GM23338 (cell line): ENCODE data around the gene TEFM. TPM values are rescaled to one million over a fixed set of nuclear protein-coding genes. Genes with fewer than 3 reads are reported as not detected.

Experiments
- ATAC-seq: fragments of 200-7000 bp; cut with Tn5 transposase; 3 replicates; pipeline ENCODE4 v1.9.1; 2020
- DNase-seq: peaks from one replicate; pipeline ENCODE4 v3.0.0-alpha.2; 2015; ENCODE audit warnings: low spot score
- H2AFZ ChIP-seq: fragments of 200-600 bp; sonication (generic); 2 replicates; pipeline ENCODE4 v1.8.0; 2016; ENCODE audit warnings: antibody characterized with exemption, mild to moderate bottlenecking, moderate library complexity
- H3F3A ChIP-seq: fragments of 200-600 bp; sonication (generic); replicated peaks from 2 replicates; pipeline ENCODE4 v1.8.0; 2017; ENCODE audit warnings: antibody characterized with exemption, mixed run types, low read depth
- H3K27ac ChIP-seq: fragments of 200-600 bp; sonication (generic); 2 replicates; pipeline ENCODE4 v1.6.1; 2016; ENCODE audit warnings: low read depth
- H3K27me3 ChIP-seq: fragments of 200-600 bp; sonication (generic); 2 replicates; pipeline ENCODE4 v1.8.0; 2016; ENCODE audit warnings: mild to moderate bottlenecking, mixed run types, moderate library complexity; ENCODE audit not compliant: insufficient read depth
- H3K36me3 ChIP-seq: fragments of 200-600 bp; sonication (generic); 2 replicates; pipeline ENCODE4 v1.8.0; 2016; ENCODE audit warnings: mild to moderate bottlenecking; ENCODE audit not compliant: insufficient read depth
- H3K4me1 ChIP-seq: fragments of 200-600 bp; sonication (generic); 2 replicates; pipeline ENCODE4 v1.8.0; 2016; ENCODE audit warnings: mild to moderate bottlenecking, moderate library complexity; ENCODE audit not compliant: insufficient read depth
- H3K4me2 ChIP-seq: fragments of 200-600 bp; sonication (generic); 2 replicates; pipeline ENCODE4 v1.7.1; 2017; ENCODE audit warnings: mixed run types
- H3K4me3 ChIP-seq: fragments of 200-600 bp; sonication (generic); 2 replicates; pipeline ENCODE4 v1.6.1; 2016; ENCODE audit warnings: mixed run types
- H3K79me2 ChIP-seq: fragments of 200-600 bp; sonication (generic); replicated peaks from 2 replicates; pipeline ENCODE4 v1.8.0; 2017; ENCODE audit warnings: mild to moderate bottlenecking; ENCODE audit not compliant: insufficient read depth
- H3K9me2 ChIP-seq: fragments of 200-600 bp; sonication (generic); 2 replicates; pipeline ENCODE4 v1.8.0; 2017; ENCODE audit not compliant: insufficient read depth
- H4K20me1 ChIP-seq: fragments of 200-600 bp; sonication (generic); replicated peaks from 2 replicates; pipeline ENCODE4 v1.8.0; 2017; ENCODE audit warnings: mild to moderate bottlenecking; ENCODE audit not compliant: insufficient read depth
- H3K27ac Mint-ChIP-seq: 2 replicates; pipeline ENCODE4 v1.8.0; 2020; ENCODE audit warnings: inconsistent platforms, mild to moderate bottlenecking, moderate library complexity, mixed read lengths
- H3K27me3 Mint-ChIP-seq: 3 replicates; pipeline ENCODE4 v1.8.0; 2022; ENCODE audit warnings: low read depth, mild to moderate bottlenecking, moderate library complexity, mixed read lengths, inconsistent platforms; ENCODE audit not compliant: insufficient read depth, poor library complexity
- H3K36me3 Mint-ChIP-seq: 3 replicates; pipeline ENCODE4 v1.8.0; 2021; ENCODE audit warnings: low read depth, mild to moderate bottlenecking, inconsistent platforms, moderate library complexity, mixed read lengths
- H3K4me1 Mint-ChIP-seq: 3 replicates; pipeline ENCODE4 v1.8.0; 2020; ENCODE audit warnings: mild to moderate bottlenecking, inconsistent platforms, mixed read lengths
- H3K4me3 Mint-ChIP-seq: 3 replicates; pipeline ENCODE4 v1.8.0; 2021; ENCODE audit warnings: moderate library complexity, mild to moderate bottlenecking, inconsistent platforms, mixed read lengths
- H3K9me3 Mint-ChIP-seq: 3 replicates; pipeline ENCODE4 v1.8.0; 2020; ENCODE audit warnings: moderate library complexity, mild to moderate bottlenecking, inconsistent platforms, mixed read lengths
- CREB1 ChIP-seq: fragments of 250-450 bp; sonication (Bioruptor Pico); IDR thresholded peaks from 2 replicates; pipeline ENCODE4 v1.5.0; 2020; ENCODE audit warnings: low read depth, mild to moderate bottlenecking, moderate library complexity
- NANOG ChIP-seq: IDR thresholded peaks from 2 replicates; pipeline ENCODE4 v1.6.1; 2016; ENCODE audit warnings: antibody characterized with exemption, borderline replicate concordance
- ZNF331 ChIP-seq: fragments of 250-450 bp; sonication (Bioruptor Pico); IDR thresholded peaks from 2 replicates; pipeline ENCODE4 v1.5.0; 2020; ENCODE audit warnings: low read depth, mild to moderate bottlenecking, moderate library complexity
- polyA plus RNA-seq: library from polyadenylated mRNA; unstranded; fragments of >200 nt; fragmentation: Nextera tagmentation; extraction: Ambion mirVana; gene quantifications from 2 replicates; pipeline ENCODE4 v1.2.1, GENCODE V29; 2016
- total RNA-seq: library from RNA; depleted of rRNA; stranded (reverse); fragments of >200 nt; shearing (Covaris generic); gene quantifications from 2 replicates; pipeline ENCODE4 v1.2.3, GENCODE V29; 2014
- TF ChIP-seq, protein P1 (sequence below), 2 experiments: fragments of 200-600 bp in 1 of 2; sonication (generic) in 1 of 2; conservative IDR thresholded peaks; 2 replicates each; pipeline versions ENCODE4 v1.5.1 to v1.6.1; 2016 to 2017; ENCODE audit warnings: antibody characterized with exemption in 2 of 2, low read depth in 2 of 2, mild to moderate bottlenecking in 2 of 2, moderate library complexity in 1 of 2
- TF ChIP-seq, protein P2 (sequence below): IDR thresholded peaks from one replicate; pipeline ENCODE4 v1.6.1; 2018; ENCODE audit warnings: antibody characterized with exemption; ENCODE audit not compliant: unreplicated experiment
- TF ChIP-seq, protein P3 (sequence below): fragments of 250-450 bp; sonication (Bioruptor Pico); IDR thresholded peaks from 2 replicates; pipeline ENCODE4 v1.5.0; 2020; ENCODE audit warnings: mild to moderate bottlenecking, moderate library complexity

Gene TEFM
- total and polyA plus RNA-seq, 2 experiments from 2014 or later, result 15.9 to 33.3 TPM

DNA sequence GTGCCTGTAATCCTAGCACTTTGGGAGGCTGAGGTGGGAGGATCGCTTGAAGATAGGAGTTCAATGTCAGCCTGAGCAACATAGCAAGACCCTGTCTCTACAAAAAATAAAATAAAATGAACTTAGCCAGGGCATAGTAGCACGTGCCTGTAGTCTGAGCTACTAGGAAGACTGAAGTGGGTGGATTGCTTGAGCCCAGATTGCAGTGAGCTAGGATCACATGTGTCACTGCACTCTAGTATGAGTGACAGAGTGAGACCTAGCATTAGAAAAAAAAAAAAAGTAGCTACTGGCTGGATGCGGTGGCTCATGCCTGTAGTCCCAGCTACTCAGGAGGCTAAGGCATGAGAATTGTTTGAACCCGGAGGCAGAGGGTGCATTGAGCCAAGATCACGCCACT is 21.7 kb upstream of the TEFM start:
- no peaks in the 10 kb centered on the region for H3K9me3 Mint-ChIP-seq
- H3K4me2 ChIP-seq, result no peak overlapping the region
- no peak overlapping the region for H2AFZ ChIP-seq
- DNase-seq, result no peak
- no peaks in the 10 kb centered on the region for H4K20me1 ChIP-seq
- ATAC-seq, result no peak
- H3K36me3 ChIP-seq, result no peaks in the 10 kb centered on the region
- no peak overlapping the region for H3K4me3 ChIP-seq
- H3K4me1 Mint-ChIP-seq, result 0 out of 3 replicates have a peak, but pooled peaks cover 2% of the 10 kb centered on the region
- no peak for TF ChIP-seq CREB1 (CRISPR knock-in tag)
- TF ChIP-seq, protein P1, sequence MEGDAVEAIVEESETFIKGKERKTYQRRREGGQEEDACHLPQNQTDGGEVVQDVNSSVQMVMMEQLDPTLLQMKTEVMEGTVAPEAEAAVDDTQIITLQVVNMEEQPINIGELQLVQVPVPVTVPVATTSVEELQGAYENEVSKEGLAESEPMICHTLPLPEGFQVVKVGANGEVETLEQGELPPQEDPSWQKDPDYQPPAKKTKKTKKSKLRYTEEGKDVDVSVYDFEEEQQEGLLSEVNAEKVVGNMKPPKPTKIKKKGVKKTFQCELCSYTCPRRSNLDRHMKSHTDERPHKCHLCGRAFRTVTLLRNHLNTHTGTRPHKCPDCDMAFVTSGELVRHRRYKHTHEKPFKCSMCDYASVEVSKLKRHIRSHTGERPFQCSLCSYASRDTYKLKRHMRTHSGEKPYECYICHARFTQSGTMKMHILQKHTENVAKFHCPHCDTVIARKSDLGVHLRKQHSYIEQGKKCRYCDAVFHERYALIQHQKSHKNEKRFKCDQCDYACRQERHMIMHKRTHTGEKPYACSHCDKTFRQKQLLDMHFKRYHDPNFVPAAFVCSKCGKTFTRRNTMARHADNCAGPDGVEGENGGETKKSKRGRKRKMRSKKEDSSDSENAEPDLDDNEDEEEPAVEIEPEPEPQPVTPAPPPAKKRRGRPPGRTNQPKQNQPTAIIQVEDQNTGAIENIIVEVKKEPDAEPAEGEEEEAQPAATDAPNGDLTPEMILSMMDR (conservative IDR thresholded peaks at IDR 0.05; ENCODE audit: low read depth in 2 of 2), result no peak
- TF ChIP-seq, protein P2, sequence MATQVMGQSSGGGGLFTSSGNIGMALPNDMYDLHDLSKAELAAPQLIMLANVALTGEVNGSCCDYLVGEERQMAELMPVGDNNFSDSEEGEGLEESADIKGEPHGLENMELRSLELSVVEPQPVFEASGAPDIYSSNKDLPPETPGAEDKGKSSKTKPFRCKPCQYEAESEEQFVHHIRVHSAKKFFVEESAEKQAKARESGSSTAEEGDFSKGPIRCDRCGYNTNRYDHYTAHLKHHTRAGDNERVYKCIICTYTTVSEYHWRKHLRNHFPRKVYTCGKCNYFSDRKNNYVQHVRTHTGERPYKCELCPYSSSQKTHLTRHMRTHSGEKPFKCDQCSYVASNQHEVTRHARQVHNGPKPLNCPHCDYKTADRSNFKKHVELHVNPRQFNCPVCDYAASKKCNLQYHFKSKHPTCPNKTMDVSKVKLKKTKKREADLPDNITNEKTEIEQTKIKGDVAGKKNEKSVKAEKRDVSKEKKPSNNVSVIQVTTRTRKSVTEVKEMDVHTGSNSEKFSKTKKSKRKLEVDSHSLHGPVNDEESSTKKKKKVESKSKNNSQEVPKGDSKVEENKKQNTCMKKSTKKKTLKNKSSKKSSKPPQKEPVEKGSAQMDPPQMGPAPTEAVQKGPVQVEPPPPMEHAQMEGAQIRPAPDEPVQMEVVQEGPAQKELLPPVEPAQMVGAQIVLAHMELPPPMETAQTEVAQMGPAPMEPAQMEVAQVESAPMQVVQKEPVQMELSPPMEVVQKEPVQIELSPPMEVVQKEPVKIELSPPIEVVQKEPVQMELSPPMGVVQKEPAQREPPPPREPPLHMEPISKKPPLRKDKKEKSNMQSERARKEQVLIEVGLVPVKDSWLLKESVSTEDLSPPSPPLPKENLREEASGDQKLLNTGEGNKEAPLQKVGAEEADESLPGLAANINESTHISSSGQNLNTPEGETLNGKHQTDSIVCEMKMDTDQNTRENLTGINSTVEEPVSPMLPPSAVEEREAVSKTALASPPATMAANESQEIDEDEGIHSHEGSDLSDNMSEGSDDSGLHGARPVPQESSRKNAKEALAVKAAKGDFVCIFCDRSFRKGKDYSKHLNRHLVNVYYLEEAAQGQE, result no peak
- no peak for TF ChIP-seq ZNF331 (CRISPR knock-in tag)
- TF ChIP-seq NANOG, result no peak
- TF ChIP-seq, protein P3, sequence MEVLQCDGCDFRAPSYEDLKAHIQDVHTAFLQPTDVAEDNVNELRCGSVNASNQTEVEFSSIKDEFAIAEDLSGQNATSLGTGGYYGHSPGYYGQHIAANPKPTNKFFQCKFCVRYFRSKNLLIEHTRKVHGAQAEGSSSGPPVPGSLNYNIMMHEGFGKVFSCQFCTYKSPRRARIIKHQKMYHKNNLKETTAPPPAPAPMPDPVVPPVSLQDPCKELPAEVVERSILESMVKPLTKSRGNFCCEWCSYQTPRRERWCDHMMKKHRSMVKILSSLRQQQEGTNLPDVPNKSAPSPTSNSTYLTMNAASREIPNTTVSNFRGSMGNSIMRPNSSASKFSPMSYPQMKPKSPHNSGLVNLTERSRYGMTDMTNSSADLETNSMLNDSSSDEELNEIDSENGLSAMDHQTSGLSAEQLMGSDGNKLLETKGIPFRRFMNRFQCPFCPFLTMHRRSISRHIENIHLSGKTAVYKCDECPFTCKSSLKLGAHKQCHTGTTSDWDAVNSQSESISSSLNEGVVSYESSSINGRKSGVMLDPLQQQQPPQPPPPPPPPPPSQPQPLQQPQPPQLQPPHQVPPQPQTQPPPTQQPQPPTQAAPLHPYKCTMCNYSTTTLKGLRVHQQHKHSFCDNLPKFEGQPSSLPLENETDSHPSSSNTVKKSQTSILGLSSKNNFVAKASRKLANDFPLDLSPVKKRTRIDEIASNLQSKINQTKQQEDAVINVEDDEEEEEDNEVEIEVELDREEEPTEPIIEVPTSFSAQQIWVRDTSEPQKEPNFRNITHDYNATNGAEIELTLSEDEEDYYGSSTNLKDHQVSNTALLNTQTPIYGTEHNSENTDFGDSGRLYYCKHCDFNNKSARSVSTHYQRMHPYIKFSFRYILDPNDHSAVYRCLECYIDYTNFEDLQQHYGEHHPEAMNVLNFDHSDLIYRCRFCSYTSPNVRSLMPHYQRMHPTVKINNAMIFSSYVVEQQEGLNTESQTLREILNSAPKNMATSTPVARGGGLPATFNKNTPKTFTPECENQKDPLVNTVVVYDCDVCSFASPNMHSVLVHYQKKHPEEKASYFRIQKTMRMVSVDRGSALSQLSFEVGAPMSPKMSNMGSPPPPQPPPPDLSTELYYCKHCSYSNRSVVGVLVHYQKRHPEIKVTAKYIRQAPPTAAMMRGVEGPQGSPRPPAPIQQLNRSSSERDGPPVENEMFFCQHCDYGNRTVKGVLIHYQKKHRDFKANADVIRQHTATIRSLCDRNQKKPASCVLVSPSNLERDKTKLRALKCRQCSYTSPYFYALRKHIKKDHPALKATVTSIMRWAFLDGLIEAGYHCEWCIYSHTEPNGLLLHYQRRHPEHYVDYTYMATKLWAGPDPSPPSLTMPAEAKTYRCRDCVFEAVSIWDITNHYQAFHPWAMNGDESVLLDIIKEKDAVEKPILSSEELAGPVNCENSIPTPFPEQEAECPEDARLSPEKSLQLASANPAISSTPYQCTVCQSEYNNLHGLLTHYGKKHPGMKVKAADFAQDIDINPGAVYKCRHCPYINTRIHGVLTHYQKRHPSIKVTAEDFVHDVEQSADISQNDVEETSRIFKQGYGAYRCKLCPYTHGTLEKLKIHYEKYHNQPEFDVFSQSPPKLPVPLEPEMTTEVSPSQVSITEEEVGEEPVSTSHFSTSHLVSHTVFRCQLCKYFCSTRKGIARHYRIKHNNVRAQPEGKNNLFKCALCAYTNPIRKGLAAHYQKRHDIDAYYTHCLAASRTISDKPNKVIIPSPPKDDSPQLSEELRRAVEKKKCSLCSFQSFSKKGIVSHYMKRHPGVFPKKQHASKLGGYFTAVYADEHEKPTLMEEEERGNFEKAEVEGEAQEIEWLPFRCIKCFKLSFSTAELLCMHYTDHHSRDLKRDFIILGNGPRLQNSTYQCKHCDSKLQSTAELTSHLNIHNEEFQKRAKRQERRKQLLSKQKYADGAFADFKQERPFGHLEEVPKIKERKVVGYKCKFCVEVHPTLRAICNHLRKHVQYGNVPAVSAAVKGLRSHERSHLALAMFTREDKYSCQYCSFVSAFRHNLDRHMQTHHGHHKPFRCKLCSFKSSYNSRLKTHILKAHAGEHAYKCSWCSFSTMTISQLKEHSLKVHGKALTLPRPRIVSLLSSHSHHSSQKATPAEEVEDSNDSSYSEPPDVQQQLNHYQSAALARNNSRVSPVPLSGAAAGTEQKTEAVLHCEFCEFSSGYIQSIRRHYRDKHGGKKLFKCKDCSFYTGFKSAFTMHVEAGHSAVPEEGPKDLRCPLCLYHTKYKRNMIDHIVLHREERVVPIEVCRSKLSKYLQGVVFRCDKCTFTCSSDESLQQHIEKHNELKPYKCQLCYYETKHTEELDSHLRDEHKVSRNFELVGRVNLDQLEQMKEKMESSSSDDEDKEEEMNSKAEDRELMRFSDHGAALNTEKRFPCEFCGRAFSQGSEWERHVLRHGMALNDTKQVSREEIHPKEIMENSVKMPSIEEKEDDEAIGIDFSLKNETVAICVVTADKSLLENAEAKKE (CRISPR knock-in tag), result no peak
- H3K9me2 ChIP-seq, result 0 out of 2 replicates have a peak, but pooled peaks cover 2% of the 10 kb centered on the region
- H3K79me2 ChIP-seq, result no peaks in the 10 kb centered on the region
- peaks cover 27% of the 10 kb centered on the region for H3K27me3 Mint-ChIP-seq
- no peaks in the 10 kb centered on the region for H3K4me1 ChIP-seq
- H3K36me3 Mint-ChIP-seq, result no peaks in the 10 kb centered on the region
- H3K27ac Mint-ChIP-seq, result no peak overlapping the region
- H3K27me3 ChIP-seq, result peaks cover 21% of the 10 kb centered on the region
- H3F3A ChIP-seq, result no peaks in the 10 kb centered on the region
- H3K4me3 Mint-ChIP-seq, result no peak overlapping the region
- no peak overlapping the region for H3K27ac ChIP-seq
